Muscle of leg (tissue), 11 donors: Measurements from ENCODE around the gene PRPH. TPM values are rescaled to one million over a fixed set of nuclear protein-coding genes. Genes with fewer than 3 reads are reported as not detected.
"Not testable (repeated sequence)": the region's sequence is repeated elsewhere in the genome, so short reads cannot be mapped to it uniquely, and the experiment has no call there.

ENCODE experiments used
- DNase-seq: peaks from one replicate; pipeline ENCODE4 v3.0.0; 2013
- H3K27ac ChIP-seq: one replicate; pipeline ENCODE4 v1.5.1; 2013; ENCODE audit warnings: mild to moderate bottlenecking, low read length, control low read depth
- H3K27me3 ChIP-seq: one replicate; pipeline ENCODE4 v1.6.1; 2013; ENCODE audit warnings: low read length; ENCODE audit not compliant: control insufficient read depth, insufficient read depth
- H3K36me3 ChIP-seq: one replicate; pipeline ENCODE4 v1.6.1; 2013; ENCODE audit warnings: low read length; ENCODE audit not compliant: control insufficient read depth, insufficient read depth
- H3K4me1 ChIP-seq: one replicate; pipeline ENCODE4 v1.6.1; 2013; ENCODE audit warnings: low read length; ENCODE audit not compliant: control insufficient read depth, insufficient read depth
- H3K4me3 ChIP-seq: one replicate; pipeline ENCODE4 v1.5.1; 2013; ENCODE audit warnings: low read length, control low read depth
- H3K9me3 ChIP-seq: replicated peaks from 2 replicates; pipeline ENCODE4 v1.6.1; 2013; ENCODE audit warnings: low read depth, low read length; ENCODE audit not compliant: control insufficient read depth
- WGBS: methylation state at CpG from one replicate; pipeline ENCODE4 v1.1.5; 2013; ENCODE audit warnings: missing lambda C conversion rate; ENCODE audit not compliant: insufficient coverage; 5-methylcytosine and 5-hydroxymethylcytosine counted together
- polyA plus RNA-seq, 8 donors: library from polyadenylated mRNA; unstranded; fragments of 120-200 nt; gene quantifications; one replicate each; pipeline versions ENCODE4 v1.2.1 to v1.2.3, GENCODE V29; 2013; ENCODE audit warnings: inconsistent platforms in 1 of 8, low replicate concordance in 1 of 8; ENCODE audit not compliant: insufficient read length in 8 of 8, insufficient read depth in 1 of 8
- total RNA-seq: library from RNA; stranded (reverse); fragments of 120-200 nt; gene quantifications from one replicate; pipeline ENCODE4 v1.2.4, GENCODE V29; 2013

Gene PRPH
- total and polyA plus RNA-seq, 9 donors, result 1.3 to 3.5 (median 2.3) TPM

DNA sequence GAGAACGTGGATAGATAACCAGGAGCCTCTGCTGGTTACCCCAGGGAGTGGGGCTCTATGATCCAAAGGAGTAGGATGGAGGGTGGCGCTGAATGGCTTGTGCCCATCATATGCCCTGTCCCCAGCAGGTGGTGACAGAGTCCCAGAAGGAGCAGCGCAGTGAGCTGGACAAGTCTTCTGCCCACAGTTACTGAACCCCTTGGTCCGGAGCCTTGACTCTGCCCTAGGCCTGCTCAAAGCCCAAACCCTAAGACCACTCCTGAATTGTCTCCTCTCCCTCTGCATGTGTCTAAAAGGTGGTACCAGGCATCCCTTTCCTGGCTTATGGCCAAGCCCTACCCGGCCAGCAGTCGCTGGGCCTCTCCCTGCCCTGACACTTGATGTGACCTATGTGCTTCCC is 3.2 kb downstream of the PRPH start:
- Histone ChIP-seq H3K9me3 (no peaks in the 10 kb centered on the region), H3K27ac (no peak overlapping the region), H3K4me3 (no peak overlapping the region), H3K27me3 (peaks cover 68% of the 10 kb centered on the region), H3K36me3 (no peaks in the 10 kb centered on the region), H3K4me1 (peaks cover 38% of the 10 kb centered on the region)
- 71% methylated on average over 6 of the region's 6 CpGs for WGBS
- DNase-seq, result no peak

DNA sequence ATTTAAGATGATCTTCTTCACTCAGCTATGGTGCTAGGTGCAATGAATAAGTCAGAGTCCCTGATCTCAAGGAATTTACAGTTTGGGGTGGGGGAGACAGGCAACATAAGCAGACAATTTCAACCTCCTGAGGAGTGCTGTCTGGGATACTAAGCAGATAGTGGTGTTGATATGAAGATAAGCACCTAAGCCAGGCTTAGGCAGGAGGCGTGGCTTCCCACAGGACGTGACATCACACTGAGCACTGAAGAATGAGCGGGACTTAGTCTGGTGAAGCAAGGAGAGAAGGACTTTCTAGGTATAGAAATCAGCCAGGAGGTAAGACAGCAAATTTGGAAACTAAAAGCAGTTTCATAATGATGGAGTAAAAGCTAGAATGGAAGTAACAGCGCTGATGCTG is 6.8 kb downstream of the PRPH start:
- H3K4me1 ChIP-seq, result peaks cover 16% of the 10 kb centered on the region
- DNase-seq, result no peak
- WGBS, result 58% methylated on average over 4 of the region's 4 CpGs
- H3K27me3 ChIP-seq, result peaks cover 38% of the 10 kb centered on the region
- no peaks in the 10 kb centered on the region for H3K9me3 ChIP-seq
- no peaks in the 10 kb centered on the region for H3K36me3 ChIP-seq
- no peak overlapping the region for H3K27ac ChIP-seq
- no peak overlapping the region for H3K4me3 ChIP-seq

DNA sequence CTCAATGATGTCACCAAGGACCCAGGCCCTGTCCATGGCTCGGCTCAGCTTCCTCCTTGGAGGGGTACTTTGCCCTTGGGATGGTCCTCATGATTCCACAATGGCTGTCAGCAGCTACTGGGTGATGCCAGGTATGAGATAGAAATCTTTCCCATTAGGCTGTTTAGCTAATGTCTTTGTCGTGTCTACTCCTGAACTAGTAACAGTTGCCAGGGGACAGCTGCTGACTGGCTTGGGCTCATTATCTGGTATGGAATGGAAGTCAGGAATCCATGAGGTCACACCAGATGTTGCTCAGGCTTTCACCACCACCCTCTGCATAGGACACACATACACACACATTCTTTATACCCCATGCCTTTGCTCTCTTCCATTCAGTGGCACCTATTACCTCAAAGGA is 9.2 kb downstream of the PRPH start:
- H3K36me3 ChIP-seq, result no peaks in the 10 kb centered on the region
- no peaks in the 10 kb centered on the region for H3K9me3 ChIP-seq
- 22% methylated on average over 1 of the region's 2 CpGs for WGBS
- H3K4me3 ChIP-seq, result no peak overlapping the region
- peak; percentile 68 for DNase-seq
- H3K27ac ChIP-seq, result no peak overlapping the region
- peaks cover 18% of the 10 kb centered on the region for H3K27me3 ChIP-seq
- peaks cover 6% of the 10 kb centered on the region for H3K4me1 ChIP-seq

DNA sequence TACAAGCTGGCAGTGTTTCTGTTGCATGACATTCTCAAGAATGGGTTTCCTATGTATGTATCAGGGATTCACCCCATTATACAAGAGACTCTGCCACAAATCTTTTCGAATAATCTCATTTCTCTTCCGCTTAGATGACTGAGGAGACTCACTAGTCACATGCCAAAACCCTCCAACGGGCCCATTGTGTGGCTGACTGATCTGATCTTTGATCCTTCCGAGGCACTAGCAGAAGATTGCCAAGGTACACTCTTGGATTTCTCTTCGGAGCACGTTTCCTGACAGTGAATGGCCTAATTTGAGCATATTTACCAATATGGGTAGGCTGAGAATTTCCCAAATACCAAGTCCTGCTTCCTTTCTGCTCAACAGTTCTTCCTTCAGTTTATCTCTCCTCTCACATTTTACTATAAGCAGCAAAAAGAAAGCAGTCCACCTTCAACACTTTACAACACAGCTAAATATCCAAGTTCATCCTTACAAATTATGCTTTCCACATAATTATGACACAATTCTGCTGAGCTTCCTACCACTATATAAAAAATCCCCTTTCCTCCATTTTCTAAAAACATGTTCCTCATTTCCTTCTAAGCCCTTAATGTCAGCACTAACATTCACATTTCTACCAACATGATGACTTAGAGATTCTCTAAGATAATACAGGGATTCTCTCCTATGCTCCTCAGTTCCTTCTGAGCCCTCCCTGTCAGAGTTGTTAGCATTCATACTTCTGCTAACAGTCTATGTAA is 11.0 kb downstream of the PRPH start:
- Histone ChIP-seq H3K27ac (no peak overlapping the region), H3K36me3 (no peaks in the 10 kb centered on the region), H3K4me1 (peaks cover 6% of the 10 kb centered on the region), H3K4me3 (no peak overlapping the region), H3K27me3 (peaks cover 22% of the 10 kb centered on the region), H3K9me3 (no peaks in the 10 kb centered on the region)
- WGBS, result 73% methylated on average over 4 of the region's 6 CpGs
- DNase-seq, result no peak

DNA sequence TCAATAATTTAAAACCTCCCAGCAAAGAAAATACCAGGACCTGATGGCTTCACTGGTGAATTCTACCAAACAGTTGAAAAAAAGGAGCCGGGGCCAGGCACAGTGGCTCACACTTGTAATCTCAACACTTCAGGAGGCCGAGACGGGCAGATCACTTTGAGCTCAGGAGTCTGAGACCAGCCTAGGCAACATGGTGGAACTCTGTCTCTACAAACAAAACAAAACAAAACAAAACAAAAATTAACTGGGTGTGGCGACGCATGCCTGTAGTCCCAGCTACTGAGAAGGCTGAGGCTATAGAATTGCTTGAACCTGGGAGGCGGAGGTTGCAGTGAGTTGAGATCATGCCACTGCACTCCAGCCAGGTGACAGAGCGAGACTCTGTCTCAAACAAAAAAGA is 14.4 kb downstream of the PRPH start:
- H3K36me3 ChIP-seq, result no peaks in the 10 kb centered on the region
- WGBS, result 88% methylated on average over 1 of the region's 7 CpGs
- H3K4me1 ChIP-seq, result no peaks in the 10 kb centered on the region
- H3K4me3 ChIP-seq, result no peak overlapping the region
- H3K27me3 ChIP-seq, result peaks cover 12% of the 10 kb centered on the region
- no peak overlapping the region for H3K27ac ChIP-seq
- DNase-seq, result no peak
- no peaks in the 10 kb centered on the region for H3K9me3 ChIP-seq

DNA sequence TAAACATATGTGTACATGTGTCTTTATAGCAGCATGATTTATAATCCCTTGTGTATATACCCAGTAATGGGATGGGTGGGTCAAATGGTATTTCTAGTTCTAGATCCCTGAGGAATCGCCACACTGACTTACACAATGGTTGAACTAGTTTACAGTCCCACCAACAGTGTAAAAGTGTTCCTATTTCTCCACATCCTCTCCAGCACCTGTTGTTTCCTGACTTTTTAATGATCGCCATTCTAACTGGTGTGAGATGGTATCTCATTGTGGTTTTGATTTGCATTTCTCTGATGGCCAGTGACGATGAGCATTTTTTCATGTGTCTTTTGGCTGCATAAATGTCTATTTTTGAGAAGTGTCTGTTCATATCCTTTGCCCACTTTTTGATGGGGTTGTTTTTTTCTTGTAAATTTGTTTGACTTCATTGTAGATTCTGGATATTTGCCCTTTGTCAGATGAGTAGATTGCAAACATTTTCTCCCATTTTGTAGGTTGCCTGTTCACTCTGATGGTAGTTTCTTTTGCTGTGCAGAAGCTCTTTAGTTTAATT is 15.6 kb downstream of the PRPH start:
- H3K27ac ChIP-seq, H3K36me3 ChIP-seq, H3K9me3 ChIP-seq, H3K4me3 ChIP-seq, DNase-seq, H3K4me1 ChIP-seq: not testable (repeated sequence)
- H3K27me3 ChIP-seq, result peaks cover 12% of the 10 kb centered on the region
- no CpG with 5 or more reads among the region's 3 CpGs for WGBS

DNA sequence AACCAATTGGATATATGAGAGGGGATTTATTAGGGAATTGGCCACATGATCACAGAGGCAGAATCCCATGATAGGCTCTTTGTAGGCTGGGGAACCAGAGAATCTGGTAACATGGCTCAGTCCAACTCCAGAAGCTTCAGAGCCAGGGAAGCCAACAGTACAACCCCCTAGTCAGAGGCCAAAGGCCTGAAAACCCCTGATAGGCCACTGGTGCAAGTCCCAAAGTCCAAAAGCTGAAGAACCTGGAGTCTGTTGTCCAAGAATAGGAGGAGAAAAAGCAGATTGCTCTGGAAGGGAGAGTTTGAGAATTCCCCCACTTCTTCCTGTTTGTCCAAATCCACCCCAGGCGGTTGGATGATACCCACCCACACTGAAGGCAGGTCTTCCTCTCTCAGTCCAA is 19.9 kb downstream of the PRPH start:
- 75% methylated on average over 1 of the region's 1 CpG for WGBS
- H3K4me3 ChIP-seq, result no peak overlapping the region

DNA sequence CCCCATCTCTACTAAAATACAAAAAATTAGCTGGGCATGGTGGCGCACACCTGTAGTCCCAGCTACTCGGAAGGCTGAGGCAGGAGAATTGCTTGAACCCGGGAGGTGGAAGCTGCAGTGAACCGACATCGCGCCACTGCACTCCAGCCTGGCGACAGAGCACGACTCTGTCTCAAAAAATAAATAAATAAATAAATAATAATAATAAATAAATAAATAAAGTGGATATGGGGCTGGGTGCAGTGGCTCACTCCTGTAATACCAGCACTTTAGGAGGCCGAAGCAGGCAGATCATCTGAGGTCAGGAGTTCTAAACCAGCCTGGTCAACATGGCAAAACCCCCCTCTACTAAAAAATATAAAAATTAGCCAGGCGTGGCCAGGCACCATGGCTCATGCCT is 22.2 kb downstream of the PRPH start:
- not testable (repeated sequence) for H3K36me3 ChIP-seq, H3K4me3 ChIP-seq
- 92% methylated on average over 3 of the region's 10 CpGs for WGBS

More for the DNA sequence above, 19.9 kb downstream of the PRPH start:
- Histone ChIP-seq H3K36me3 (no peaks in the 10 kb centered on the region), H3K27me3 (peaks cover 3% of the 10 kb centered on the region), H3K4me1 (no peaks in the 10 kb centered on the region), H3K27ac (no peak overlapping the region), H3K9me3 (no peaks in the 10 kb centered on the region)
- DNase-seq, result no peak

DNA sequence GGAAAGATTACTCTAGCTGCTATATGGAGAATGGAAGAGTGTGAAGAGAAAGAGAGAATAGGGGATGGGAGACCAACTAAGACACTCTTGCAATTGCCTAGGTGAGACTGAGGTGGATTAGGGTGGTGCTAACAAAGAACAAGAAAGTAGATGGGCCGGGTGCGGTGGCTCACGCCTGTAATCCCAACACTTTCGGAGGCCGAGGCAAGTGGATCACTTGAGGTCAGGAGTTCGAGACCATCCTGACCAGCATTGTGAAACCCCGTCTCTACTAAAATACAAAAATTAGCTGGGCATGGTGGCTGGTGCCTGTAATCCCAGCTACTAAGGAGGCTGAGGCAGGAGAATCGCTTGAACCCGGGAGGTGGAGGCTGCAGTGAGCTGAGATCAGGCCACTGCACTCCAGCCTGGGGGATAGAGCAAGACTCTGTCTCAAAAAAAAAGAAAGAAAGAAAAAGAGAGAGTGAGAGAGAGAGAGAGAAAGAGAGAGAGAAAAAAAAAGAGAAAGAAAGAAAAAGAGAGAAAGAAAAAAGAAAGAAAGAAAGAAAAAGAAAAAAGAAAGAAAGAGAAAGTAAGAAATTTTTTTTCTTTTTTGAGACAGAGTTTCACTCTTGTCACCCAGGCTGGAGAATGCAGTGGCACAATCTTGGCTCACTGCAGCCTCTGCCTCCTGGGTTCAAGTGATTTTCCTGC is 25.6 kb downstream of the PRPH start:
- H3K36me3 ChIP-seq, H3K27ac ChIP-seq, H3K4me3 ChIP-seq, H3K27me3 ChIP-seq, DNase-seq, H3K9me3 ChIP-seq: not testable (repeated sequence)
- peaks cover 13% of the 10 kb centered on the region for H3K4me1 ChIP-seq
- 93% methylated on average over 6 of the region's 9 CpGs for WGBS

More for the DNA sequence above, 22.2 kb downstream of the PRPH start:
- not testable (repeated sequence) for H3K27ac ChIP-seq, H3K9me3 ChIP-seq, DNase-seq, H3K27me3 ChIP-seq, H3K4me1 ChIP-seq

DNA sequence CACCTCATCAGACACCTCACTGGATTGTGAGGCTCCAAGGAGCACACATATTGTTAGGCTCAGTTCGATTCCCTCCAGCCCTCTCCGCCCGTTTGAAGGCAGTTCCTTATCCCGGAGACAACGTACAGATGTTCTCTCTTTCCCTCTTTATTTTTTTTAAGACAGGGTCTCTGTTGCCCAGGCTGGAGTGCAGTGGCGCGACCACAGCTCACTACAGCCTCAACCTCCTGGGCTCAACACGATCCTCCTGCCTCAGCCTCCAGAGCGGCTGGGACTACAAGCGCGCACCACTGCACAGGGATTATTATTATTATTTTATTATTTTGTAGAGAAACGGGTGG is 27.4 kb downstream of the PRPH start:
- DNase-seq, result no peak
- 33% methylated on average over 6 of the region's 12 CpGs for WGBS
- Histone ChIP-seq H3K9me3 (no peaks in the 10 kb centered on the region), H3K27ac (peak overlapping the region; percentile 79), H3K4me1 (peaks cover 13% of the 10 kb centered on the region), H3K27me3 (peaks cover 3% of the 10 kb centered on the region), H3K36me3 (peaks cover 20% of the 10 kb centered on the region), H3K4me3 (peak overlapping the region; percentile 91)
